ENCODE measurements around the gene HSPA8. TPM values are rescaled to one million over a fixed set of nuclear protein-coding genes. Genes with fewer than 3 reads are reported as not detected.

The HSPA8 gene

DNA sequence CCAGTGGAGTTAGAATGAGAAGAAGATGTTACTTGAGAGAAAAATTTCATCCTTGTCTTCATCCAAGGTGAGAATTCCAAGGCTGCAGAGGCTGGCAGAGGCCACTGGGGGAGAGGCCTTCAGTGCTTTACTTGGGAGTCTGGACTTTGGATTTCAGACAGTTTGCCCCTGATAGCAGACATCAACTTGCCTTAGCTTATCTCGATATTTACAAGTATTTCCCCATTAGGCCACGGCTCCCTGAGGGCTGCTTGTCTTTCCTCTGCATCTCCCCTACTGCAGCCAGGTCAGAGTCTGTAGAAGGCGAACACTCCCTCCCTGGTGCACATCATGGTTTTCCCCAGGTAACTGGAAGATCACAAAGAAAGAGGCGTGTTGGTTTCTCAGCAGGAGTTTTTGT, 50.4 kb downstream of the HSPA8 start:
- Histone ChIP-seq H2BK15ac (ENCODE audit: low read length) (no peak overlapping the region), H2BK120ac (ENCODE audit: low read depth, low read length) (no peak overlapping the region), H2AK5ac (ENCODE audit: low read depth, low read length) (no peak overlapping the region), H4K8ac (ENCODE audit: low read depth, low read length) (no peak overlapping the region), H3K4ac (ENCODE audit: low read length) (no peak overlapping the region), H3K27me3 (ENCODE audit: control insufficient read depth in 3 of 3, insufficient read depth in 3 of 3, low read depth in 1 of 3, low read length in 3 of 3) (peaks cover 0 to 29% (median 0%) of the 10 kb centered on the region in 3 experiments), H3K4me3 (ENCODE audit: low read length in 2 of 2) (no peak overlapping the region), H3K9me3 (replicated peaks in 1 of 2; ENCODE audit: control insufficient read depth in 2 of 2, insufficient read depth in 1 of 2, low read depth in 1 of 2, low read length in 2 of 2) (no peaks in the 10 kb centered on the region), H3K36me3 (replicated peaks in 1 of 2; ENCODE audit: control insufficient read depth in 2 of 2, insufficient read depth in 2 of 2, low read length in 2 of 2) (no peaks in the 10 kb centered on the region), H3K4me2 (ENCODE audit: insufficient read depth, low read length, poor library complexity, severe bottlenecking) (no peak overlapping the region), H4K91ac (ENCODE audit: low read depth, low read length, poor library complexity) (no peak overlapping the region), H2BK12ac (ENCODE audit: low read length) (no peak overlapping the region), H3K14ac (ENCODE audit: low read length) (no peak overlapping the region), H3K18ac (ENCODE audit: low read length) (no peak overlapping the region), H3K27ac (replicated peaks; ENCODE audit: low read length) (no peak overlapping the region), H2BK5ac (ENCODE audit: low read length) (no peak overlapping the region), H3K4me1 (ENCODE audit: control insufficient read depth in 2 of 2, insufficient read depth in 1 of 2, low read depth in 1 of 2, low read length in 2 of 2) (peaks cover 0 to 8% of the 10 kb centered on the region in 2 donors), H2AFZ (ENCODE audit: low read length) (no peak overlapping the region), H3K9ac (ENCODE audit: low read depth, low read length, poor library complexity) (no peak overlapping the region), H3K79me1 (ENCODE audit: low read depth, low read length) (no peaks in the 10 kb centered on the region), H3K23ac (ENCODE audit: low read depth, low read length, poor library complexity) (no peak overlapping the region)
- no peak for DNase-seq (ENCODE audit: low spot score)
- WGBS, 2 donors (ENCODE audit: extremely low coverage in 2 of 2, insufficient read length in 2 of 2, insufficient replicate concordance in 1 of 2) = no CpG with 5 or more reads among the region's 4 CpGs

Small RNA genes within 50 kb of the gene (small RNA-seq; reads per million reads assigned to genes)
- gene RPL31P47 (ENCODE audit: insufficient read depth) = not detected
- not detected for gene SNORD14C (ENCODE audit: insufficient read depth)
- not detected for gene SNORD14D (ENCODE audit: insufficient read depth)
- 2,458 reads per million, percentile 99 among the genes with 10 or more reads in this experiment for gene SNORD14E (ENCODE audit: insufficient read depth)
